Activated T-cell treated with anti-CD3 and anti-CD28 coated beads for 48 hours (primary cell): ENCODE data around the gene PIAS4.

Source experiments
- DNase-seq: peaks from one replicate; pipeline ENCODE4 v3.0.0-alpha.2; 2020; ENCODE audit warnings: low read depth

Gene PIAS4

DNA sequence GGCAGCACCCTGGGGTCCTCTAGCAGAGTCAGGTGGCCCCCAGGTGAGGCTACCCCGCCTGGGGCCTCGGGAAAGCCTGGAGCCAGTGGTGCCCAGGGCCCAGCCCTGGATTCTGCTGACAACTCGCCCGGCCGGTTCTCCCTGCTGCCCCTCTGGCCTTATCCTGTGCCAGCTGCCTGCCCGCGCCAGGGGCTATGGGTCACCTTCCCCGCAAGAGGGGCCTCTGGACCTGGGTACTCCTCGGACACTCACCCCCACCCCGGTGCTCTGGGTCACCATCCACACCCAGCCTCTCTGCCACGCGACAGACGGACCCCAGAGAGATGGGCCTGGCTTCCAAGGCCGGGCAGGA lies 35.2 kb downstream of the PIAS4 start:
- no peak for DNase-seq

- DNase-seq: no peak
Measured at GRCh38 chr19:4043401-4043800, 35.9 kb downstream of the PIAS4 start.

DNA sequence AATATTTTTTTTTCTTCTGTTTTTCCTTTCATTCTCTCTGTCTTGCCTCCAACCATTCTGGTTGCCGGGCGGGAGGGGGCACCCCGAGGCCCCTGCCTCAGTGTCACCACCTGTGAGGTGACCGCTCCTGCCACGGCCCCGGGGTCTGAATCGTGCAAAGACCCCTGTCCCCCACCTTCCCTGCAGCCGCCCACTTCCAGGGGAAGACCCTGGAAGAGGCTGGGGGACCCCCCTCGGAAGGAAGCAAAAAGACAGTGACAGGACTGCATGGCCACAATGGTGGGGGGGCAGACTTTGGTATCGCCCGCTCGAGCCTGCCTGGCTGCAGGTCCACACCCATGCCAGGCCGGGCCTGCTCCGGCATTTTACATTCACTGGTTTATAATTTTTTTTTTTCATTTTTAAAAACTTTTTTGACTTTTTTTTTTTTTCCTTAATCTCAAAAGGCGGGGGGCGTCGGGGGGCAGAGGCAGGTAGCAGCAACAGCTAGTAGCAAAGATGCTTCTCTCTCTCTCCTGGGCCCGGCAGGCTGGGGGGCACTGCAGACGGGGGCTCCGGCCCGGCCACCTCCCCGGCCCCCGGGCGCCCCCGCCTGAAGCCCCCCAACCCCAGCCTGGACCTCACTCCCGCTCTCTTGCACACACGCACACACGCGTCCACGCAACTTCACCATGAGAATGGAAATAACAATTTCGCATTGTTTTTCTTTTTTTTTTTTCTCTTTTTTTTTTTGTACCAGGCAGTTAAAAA lies 36.6 kb downstream of the PIAS4 start:
- no peak for DNase-seq

DNA sequence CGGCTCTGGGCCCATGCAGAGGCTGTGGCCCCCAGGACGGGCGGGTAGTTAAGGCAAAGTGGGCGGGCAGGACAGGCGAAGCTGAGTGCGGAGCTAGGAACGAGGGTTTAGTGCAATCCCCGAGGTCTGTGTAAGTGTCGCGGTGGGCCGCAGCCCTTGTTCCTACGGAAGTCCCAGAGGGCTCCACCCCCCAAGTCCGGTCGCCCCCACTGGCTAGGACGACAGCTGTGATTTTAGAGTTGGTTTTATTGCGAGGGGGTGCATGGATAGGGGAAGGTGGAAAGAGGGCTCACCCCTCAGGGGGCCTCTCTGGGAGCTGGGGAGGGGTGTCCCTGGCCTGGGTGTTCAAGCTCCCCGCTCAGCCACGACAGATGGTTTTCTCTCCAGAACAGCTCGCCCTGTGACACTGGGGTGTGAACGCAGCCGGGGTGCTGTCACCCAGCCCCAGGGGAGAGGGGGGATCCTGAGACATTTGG lies 37.5 kb downstream of the PIAS4 start:
- DNase-seq: no peak

GRCh38 chr19:4045597-4046361 lies 38.2 kb downstream of the PIAS4 start:
- no peak for DNase-seq

DNA sequence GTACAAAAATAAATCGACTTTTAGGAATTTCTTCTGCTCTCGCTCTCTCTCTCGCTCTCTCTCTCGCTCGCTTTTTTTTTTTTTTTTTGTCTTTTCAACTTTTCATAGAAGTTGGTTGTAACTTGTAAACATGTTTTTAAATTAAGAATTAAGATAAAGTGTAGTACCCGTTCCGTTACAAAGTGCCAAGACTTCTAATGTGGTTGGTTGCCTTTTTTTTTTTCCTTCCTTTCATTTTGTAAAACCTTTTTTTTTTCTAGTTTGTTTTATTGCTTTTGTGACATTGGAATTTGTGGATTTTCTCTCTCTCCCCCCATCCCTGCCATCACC lies 38.8 kb downstream of the PIAS4 start:
- DNase-seq: no peak

GRCh38 chr19:4046946-4047683 lies 39.6 kb downstream of the PIAS4 start:
- no peak for DNase-seq

DNA sequence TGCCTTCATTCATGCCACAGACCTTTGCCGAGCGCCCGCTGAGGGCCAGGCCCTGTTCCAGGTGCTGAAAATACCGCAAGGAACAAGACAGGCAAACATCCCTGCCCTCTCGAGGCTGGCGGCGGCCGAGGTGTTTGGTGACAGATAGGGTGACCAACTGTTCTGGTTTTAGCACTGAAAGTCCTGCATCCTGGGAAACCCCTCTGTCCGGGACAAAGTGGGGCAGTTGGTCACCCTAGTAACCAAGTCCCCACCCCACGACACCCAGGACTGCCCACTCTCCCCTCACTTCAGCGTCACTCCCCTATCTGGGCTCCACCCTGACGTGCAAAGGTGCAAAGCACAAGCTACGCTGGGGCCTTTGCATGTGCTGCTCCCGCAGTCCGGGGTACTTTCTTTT lies 41.9 kb downstream of the PIAS4 start:
- no peak for DNase-seq

DNA sequence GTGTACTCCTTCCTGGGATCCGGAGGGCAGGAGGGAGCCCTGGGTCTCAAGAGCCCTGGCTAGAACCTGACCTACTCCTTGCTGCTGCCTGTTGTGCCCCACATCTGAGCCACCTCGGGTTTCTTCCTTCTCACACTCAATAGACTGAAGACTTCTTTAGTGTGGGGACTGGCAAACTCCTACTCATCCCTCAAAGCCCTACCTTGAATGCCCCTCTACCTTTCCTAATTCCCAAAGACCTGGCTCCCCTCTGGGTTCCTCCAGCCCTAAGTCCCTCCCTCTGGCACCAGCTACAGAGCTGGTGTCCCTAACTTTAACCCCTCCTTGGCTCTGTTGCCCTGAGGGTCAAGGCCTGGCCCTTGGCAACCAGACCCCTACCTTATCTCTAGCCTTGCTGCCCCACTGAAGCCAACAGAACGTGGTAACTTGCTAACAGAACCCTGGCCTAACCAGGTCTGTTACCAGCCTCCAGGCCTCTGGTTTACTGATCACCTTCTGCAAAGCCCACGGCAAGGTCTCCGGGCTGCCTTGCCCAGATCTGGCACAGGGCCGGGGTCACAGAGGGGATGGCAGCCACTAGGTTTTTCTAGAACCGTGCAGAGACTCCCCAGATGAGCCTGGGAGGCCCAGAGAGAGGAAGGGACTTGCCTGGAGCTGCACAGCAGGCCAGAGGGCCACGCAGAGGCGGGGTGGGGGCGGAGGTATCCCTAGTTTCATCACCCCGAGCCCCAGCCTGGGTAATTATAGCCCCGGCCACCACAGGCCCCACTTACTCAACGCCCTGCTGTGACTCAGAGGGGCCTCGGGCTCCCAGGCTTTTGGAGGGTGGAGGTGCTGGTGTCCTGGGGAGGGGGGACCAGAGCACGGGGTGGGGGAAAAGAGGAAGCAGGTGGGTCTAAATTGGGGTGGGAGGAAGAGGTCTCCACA lies 43.9 kb downstream of the PIAS4 start:
- DNase-seq: no peak

GRCh38 chr19:4052114-4052992 lies 44.8 kb downstream of the PIAS4 start:
- DNase-seq: no peak

DNA sequence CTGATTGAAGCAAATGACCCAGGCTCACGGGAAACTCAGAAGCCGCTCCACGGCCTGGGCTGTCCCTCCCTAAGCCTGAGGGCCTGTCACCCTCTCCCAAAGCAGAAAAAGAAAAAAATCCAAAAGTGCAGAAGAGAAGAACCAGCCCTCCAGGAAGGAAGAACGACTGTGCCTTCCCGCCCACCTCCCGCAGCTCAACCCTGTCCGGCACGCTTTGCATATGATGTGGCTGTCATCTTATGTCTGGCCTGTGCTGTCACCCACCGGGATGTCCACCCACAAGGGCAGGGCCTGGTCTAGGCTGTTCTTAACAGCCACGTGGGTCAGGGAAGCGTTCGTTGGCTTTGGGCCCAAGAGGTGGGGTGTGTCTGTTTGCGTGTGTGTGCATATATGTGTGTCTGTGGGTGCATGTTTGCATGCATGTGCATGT lies 45.5 kb downstream of the PIAS4 start:
- DNase-seq: no peak

GRCh38 chr19:4053423-4054324 lies 46.1 kb downstream of the PIAS4 start:
- DNase-seq: no peak

DNA sequence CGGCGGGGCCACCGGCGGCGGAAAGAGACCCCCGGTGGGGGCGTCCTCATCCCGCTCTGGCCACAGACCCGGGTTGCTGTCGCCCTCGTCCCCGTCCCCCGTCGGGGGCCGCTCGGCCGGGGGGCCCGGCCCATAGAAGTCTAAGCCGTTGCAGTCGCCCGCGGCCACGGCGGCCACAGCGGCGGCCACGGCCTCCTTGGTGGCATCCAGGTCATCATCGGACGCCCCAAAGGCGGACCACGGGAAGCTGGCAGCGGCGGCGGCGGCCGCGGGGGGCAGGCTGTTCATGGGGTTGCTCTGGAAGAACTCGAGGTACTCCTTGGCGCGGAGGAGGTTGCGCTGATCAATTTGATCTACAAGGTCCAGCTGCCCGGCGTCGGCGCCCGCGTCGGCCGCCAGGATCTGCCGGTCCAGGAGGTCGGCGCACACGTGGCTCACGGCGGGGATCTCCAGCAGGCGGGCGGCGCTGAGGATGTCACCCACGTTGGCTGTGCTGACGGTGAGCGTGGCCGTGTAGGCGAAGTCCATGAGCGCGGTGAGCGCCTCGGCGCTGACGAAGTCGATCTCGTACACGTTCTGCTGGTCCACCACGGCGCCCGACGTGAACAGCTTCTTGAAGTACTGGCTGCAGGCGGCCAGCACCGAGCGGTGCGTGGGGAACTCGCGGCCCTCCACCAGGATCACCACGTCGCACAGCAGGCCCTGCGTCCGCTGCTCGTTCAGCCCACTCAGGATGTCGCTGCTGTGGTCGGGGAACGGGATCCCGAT lies 47.1 kb downstream of the PIAS4 start:
- DNase-seq: no peak

DNA sequence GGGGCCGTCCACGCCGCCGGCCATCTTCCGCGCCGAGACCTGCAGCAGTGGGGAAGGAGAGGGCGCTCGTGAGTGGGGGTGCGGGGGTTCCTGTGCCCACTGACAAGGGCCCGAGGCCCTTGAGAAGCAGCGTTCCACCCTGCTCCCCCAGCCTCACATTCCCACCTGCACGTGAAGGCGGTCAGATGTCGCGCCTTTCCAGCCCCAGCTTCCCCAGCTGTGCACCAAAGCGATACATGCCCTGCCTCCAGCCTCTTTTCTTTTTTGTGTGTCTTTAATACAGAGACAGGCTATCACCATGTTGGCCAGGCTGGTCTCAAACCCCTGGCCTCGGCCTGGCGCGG lies 47.6 kb downstream of the PIAS4 start:
- no peak for DNase-seq

DNA sequence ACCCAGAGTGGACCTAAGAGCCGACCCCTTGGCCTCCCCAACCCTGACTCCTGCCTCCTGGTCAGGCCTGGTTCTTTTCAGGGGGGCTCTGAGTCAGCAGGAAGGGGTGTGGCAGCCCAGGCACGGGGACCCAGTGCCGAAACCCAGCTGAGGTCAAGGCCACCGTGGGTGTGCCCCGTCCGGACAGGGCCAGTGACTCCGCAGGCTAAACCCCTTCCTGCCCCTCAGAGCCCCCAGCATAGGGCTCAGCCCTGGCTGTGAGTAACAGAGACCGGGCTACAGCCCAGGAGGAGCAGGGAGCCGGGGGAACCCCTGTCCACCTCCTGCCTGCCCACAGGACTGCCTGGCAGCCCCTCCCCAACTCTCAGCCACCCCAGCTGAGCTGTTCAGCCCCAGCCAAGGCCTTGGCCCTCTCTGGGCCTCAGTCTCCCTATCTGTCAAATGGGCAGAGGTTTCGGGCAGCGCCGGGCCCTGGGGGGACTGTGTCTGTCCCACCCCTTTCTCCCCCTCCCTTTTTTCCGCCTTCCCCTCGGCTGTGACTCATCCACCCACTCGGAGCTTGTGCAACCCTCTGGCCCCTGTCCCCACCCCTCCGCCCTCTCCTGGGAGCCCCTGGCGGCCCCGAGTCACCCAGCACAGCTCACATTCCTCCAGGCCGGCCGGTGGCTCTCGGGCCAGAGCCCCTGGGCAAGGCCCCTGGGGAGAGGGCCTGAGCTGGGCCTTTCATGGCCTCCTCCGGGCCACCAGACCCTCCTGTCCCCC lies 50.6 kb downstream of the PIAS4 start:
- DNase-seq: peak; percentile 56

- DNase-seq: no peak
Measured at GRCh38 chr19:4058693-4059452, 51.3 kb downstream of the PIAS4 start.

DNA sequence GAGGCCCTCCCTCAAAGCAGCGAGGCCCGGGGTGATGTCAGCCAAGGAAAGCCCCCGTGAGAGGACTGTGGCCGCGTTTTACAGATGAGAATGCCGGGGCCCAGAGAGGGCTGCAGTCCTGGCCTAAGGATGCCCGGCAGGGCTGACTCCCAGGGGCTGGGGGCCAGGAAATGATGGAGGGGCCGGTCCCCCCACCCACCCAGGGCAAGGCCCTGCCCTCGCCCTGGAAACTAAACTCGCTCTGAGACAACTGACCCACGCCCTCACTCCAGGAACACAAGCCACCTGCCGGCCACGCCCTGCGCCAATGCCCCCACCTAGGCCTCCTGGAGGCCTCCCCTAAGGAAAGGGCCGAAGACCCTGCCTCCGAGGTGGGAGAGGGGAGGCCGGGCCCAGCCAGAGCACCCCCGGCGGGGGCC lies 51.9 kb downstream of the PIAS4 start:
- no peak for DNase-seq
